Osteocyte (in vitro differentiated cells): ENCODE measurements around the gene ERAP2. TPM values are rescaled to one million over a fixed set of nuclear protein-coding genes. Genes with fewer than 3 reads are reported as not detected.

ENCODE experiments used
- DNase-seq: peaks from one replicate; pipeline ENCODE4 v3.0.0; 2021; ENCODE audit warnings: mixed read lengths; ENCODE audit not compliant: unreplicated experiment; ENCODE audit errors: extremely low spot score
- H3K27ac Mint-ChIP-seq: one replicate; pipeline ENCODE4 v1.8.0; 2021; ENCODE audit warnings: mild to moderate bottlenecking, mixed read lengths; ENCODE audit not compliant: unreplicated experiment
- H3K27me3 Mint-ChIP-seq: one replicate; pipeline ENCODE4 v1.8.0; 2021; ENCODE audit warnings: mixed read lengths; ENCODE audit not compliant: unreplicated experiment
- H3K36me3 Mint-ChIP-seq: one replicate; pipeline ENCODE4 v1.8.0; 2021; ENCODE audit warnings: mixed read lengths; ENCODE audit not compliant: unreplicated experiment
- H3K4me1 Mint-ChIP-seq: one replicate; pipeline ENCODE4 v1.8.0; 2021; ENCODE audit warnings: mixed read lengths; ENCODE audit not compliant: unreplicated experiment
- H3K4me3 Mint-ChIP-seq: one replicate; pipeline ENCODE4 v1.8.0; 2021; ENCODE audit warnings: mild to moderate bottlenecking, moderate library complexity, mixed read lengths; ENCODE audit not compliant: unreplicated experiment
- H3K9me3 Mint-ChIP-seq: one replicate; pipeline ENCODE4 v1.8.0; 2021; ENCODE audit warnings: mixed read lengths; ENCODE audit not compliant: unreplicated experiment
- CTCF ChIP-seq: fragments of 200-600 bp; sonication (generic); IDR thresholded peaks from 2 replicates; pipeline ENCODE4 v1.5.0; 2021; ENCODE audit warnings: antibody characterized with exemption, mild to moderate bottlenecking, moderate library complexity
- total RNA-seq: library from RNA; stranded (reverse); gene quantifications from 2 replicates; pipeline ENCODE4 v1.2.1, GENCODE V29; 2021

The ERAP2 gene
- total RNA-seq, 1 donor from 2014 or later = 3.5 TPM

GRCh38 chr5:96911139-96911538 lies 34.8 kb downstream of the ERAP2 start:
- no peak for DNase-seq
- H3K4me3 Mint-ChIP-seq = no peak overlapping the region
- no peaks in the 10 kb centered on the region for H3K27me3 Mint-ChIP-seq
- no peaks in the 10 kb centered on the region for H3K9me3 Mint-ChIP-seq
- H3K36me3 Mint-ChIP-seq = peaks cover 19% of the 10 kb centered on the region
- no peak overlapping the region for H3K27ac Mint-ChIP-seq
- peaks cover 2% of the 10 kb centered on the region for H3K4me1 Mint-ChIP-seq
- TF ChIP-seq CTCF = no peak

- Mint-ChIP-seq H3K4me1 (no peaks in the 10 kb centered on the region), H3K4me3 (no peak overlapping the region), H3K27me3 (no peaks in the 10 kb centered on the region), H3K9me3 (no peaks in the 10 kb centered on the region), H3K36me3 (peaks cover 26% of the 10 kb centered on the region), H3K27ac (no peak overlapping the region)
- DNase-seq = no peak
- no peak for TF ChIP-seq CTCF
Measured at GRCh38 chr5:96913233-96913632, 36.9 kb downstream of the ERAP2 start.

- no peaks in the 10 kb centered on the region for H3K9me3 Mint-ChIP-seq
- peaks cover 23% of the 10 kb centered on the region for H3K4me1 Mint-ChIP-seq
- no peaks in the 10 kb centered on the region for H3K27me3 Mint-ChIP-seq
- no peak for TF ChIP-seq CTCF
- no peak overlapping the region for H3K27ac Mint-ChIP-seq
- DNase-seq = no peak
- peaks cover 11% of the 10 kb centered on the region for H3K36me3 Mint-ChIP-seq
- H3K4me3 Mint-ChIP-seq = no peak overlapping the region
Measured at GRCh38 chr5:96919754-96920197, 43.5 kb downstream of the ERAP2 start.

GRCh38 chr5:96920744-96921355 lies 44.5 kb downstream of the ERAP2 start:
- Mint-ChIP-seq H3K4me1 (peaks cover 27% of the 10 kb centered on the region), H3K4me3 (no peak overlapping the region), H3K27ac (peak overlapping the region; percentile 62), H3K27me3 (no peaks in the 10 kb centered on the region), H3K9me3 (no peaks in the 10 kb centered on the region), H3K36me3 (peaks cover 8% of the 10 kb centered on the region)
- no peak for TF ChIP-seq CTCF
- DNase-seq = no peak

- Mint-ChIP-seq H3K27me3 (no peaks in the 10 kb centered on the region), H3K36me3 (peaks cover 3% of the 10 kb centered on the region), H3K27ac (no peak overlapping the region)
Measured at GRCh38 chr5:96922499-96923244, 46.4 kb downstream of the ERAP2 start.

More at GRCh38 chr5:96922499-96923244, 46.4 kb downstream of the ERAP2 start:
- Mint-ChIP-seq H3K4me3 (no peak overlapping the region), H3K4me1 (peaks cover 27% of the 10 kb centered on the region), H3K9me3 (no peaks in the 10 kb centered on the region)
- DNase-seq = no peak
- no peak for TF ChIP-seq CTCF
